Left ventricle myocardium inferior (tissue), 1 donor: ENCODE results near the gene SLC37A1. TPM values are rescaled to one million over a fixed set of nuclear protein-coding genes. Genes with fewer than 3 reads are reported as not detected.

Experiments used
- DNase-seq: peaks from one replicate; pipeline ENCODE4 v3.0.0-alpha.2; 2020
- H3K27ac ChIP-seq: fragments of 200-600 bp; replicated peaks from 2 replicates; pipeline ENCODE4 v1.8.0; 2021
- H3K27me3 ChIP-seq: fragments of 200-600 bp; 2 replicates; pipeline ENCODE4 v1.8.0; 2021; ENCODE audit warnings: low read depth
- H3K36me3 ChIP-seq: fragments of 200-600 bp; 2 replicates; pipeline ENCODE4 v1.8.0; 2021
- H3K4me1 ChIP-seq: fragments of 200-600 bp; 2 replicates; pipeline ENCODE4 v1.8.0; 2021
- H3K4me3 ChIP-seq: fragments of 200-600 bp; 2 replicates; pipeline ENCODE4 v1.8.0; 2021; ENCODE audit warnings: mild to moderate bottlenecking, moderate library complexity
- H3K9me3 ChIP-seq: fragments of 200-600 bp; replicated peaks from 2 replicates; pipeline ENCODE4 v1.8.0; 2021
- CTCF ChIP-seq: fragments of 200-600 bp; IDR thresholded peaks from 2 replicates; pipeline ENCODE4 v1.8.0; 2021; ENCODE audit warnings: antibody characterized with exemption, mild to moderate bottlenecking, borderline replicate concordance
- intact Hi-C: fragments of 100-400 bp; cut with micrococcal nuclease; formaldehyde crosslinking; loops from one replicate; pipeline ENCODE4 v1.11.0; 2022
- total RNA-seq: library from RNA; stranded (reverse); fragmentation: NEBNext Ultra II Directional; extraction: Animal tissue kit (Norgen Biotek cat#: 25700); gene quantifications from one replicate; pipeline ENCODE4 v1.2.1, GENCODE V29; 2021
- donor health status: DM: no; HTN: yes; CAD: no; lungs with severe emphysema.

The SLC37A1 gene
- total RNA-seq, 1 donor from 2014 or later = 3.8 TPM

GRCh38 chr21:42595283-42596187 is 81.9 kb downstream of the SLC37A1 start:
- H3K27me3 ChIP-seq = peaks cover 73% of the 10 kb centered on the region
- no peak for TF ChIP-seq CTCF
- H3K36me3 ChIP-seq = no peaks in the 10 kb centered on the region
- peaks cover 15% of the 10 kb centered on the region for H3K9me3 ChIP-seq
- peaks cover 8% of the 10 kb centered on the region for H3K4me1 ChIP-seq
- intact Hi-C loops = loop anchor here (10.0 kb wide), 1 partner anchor 219 kb away; no protein-coding TSS in a partner anchor
- no peak overlapping the region for H3K27ac ChIP-seq
- DNase-seq = no peak
- no peak overlapping the region for H3K4me3 ChIP-seq

- peaks cover 73% of the 10 kb centered on the region for H3K27me3 ChIP-seq
- no peak for DNase-seq
- H3K9me3 ChIP-seq = peaks cover 15% of the 10 kb centered on the region
- H3K4me3 ChIP-seq = no peak overlapping the region
- no peak overlapping the region for H3K27ac ChIP-seq
- H3K4me1 ChIP-seq = peaks cover 8% of the 10 kb centered on the region
- H3K36me3 ChIP-seq = no peaks in the 10 kb centered on the region
- no peak for TF ChIP-seq CTCF
- intact Hi-C loops = loop anchor here (10.0 kb wide), 1 partner anchor 218 kb away; no protein-coding TSS in a partner anchor
Measured at GRCh38 chr21:42596657-42597056, 83.0 kb downstream of the SLC37A1 start.

GRCh38 chr21:42597487-42598158 is 84.0 kb downstream of the SLC37A1 start:
- no peak for DNase-seq
- Histone ChIP-seq H3K27ac (no peak overlapping the region), H3K4me1 (peaks cover 8% of the 10 kb centered on the region), H3K4me3 (no peak overlapping the region), H3K36me3 (no peaks in the 10 kb centered on the region), H3K27me3 (peaks cover 77% of the 10 kb centered on the region), H3K9me3 (peaks cover 15% of the 10 kb centered on the region)
- intact Hi-C loops = loop anchor here (10.0 kb wide), 1 partner anchor 217 kb away; no protein-coding TSS in a partner anchor
- TF ChIP-seq CTCF = no peak

GRCh38 chr21:42598159-42598735 is 84.6 kb downstream of the SLC37A1 start:
- intact Hi-C loops = loop anchor here (10.0 kb wide), 1 partner anchor 217 kb away; no protein-coding TSS in a partner anchor

More at GRCh38 chr21:42598159-42598735, 84.6 kb downstream of the SLC37A1 start:
- Histone ChIP-seq H3K27me3 (peaks cover 75% of the 10 kb centered on the region), H3K4me3 (no peak overlapping the region), H3K9me3 (peaks cover 15% of the 10 kb centered on the region), H3K4me1 (peaks cover 4% of the 10 kb centered on the region), H3K27ac (no peak overlapping the region), H3K36me3 (no peaks in the 10 kb centered on the region)
- no peak for TF ChIP-seq CTCF
- no peak for DNase-seq
